Measurements from ENCODE around the gene C1R.

The C1R gene

GRCh38 chr12:7136071-7136470, 43.8 kb upstream of the C1R start:
- in situ Hi-C loops (cut with HindIII; ENCODE audit: low pct_ligation_motif_present, low sequenced_read_pairs): no loop called here
- Histone ChIP-seq H3K27ac (no peak overlapping the region), H3K36me3 (replicated peaks) (no peaks in the 10 kb centered on the region), H3K27me3 (replicated peaks) (no peaks in the 10 kb centered on the region), H3K4me3 (ENCODE audit: low read depth, low read length) (no peak overlapping the region)
- DNase-seq: no peak
- no peak for TF ChIP-seq CTCF (IDR thresholded peaks at IDR 0.05; ENCODE audit: low read depth, low read length, missing control alignments)

- Histone ChIP-seq H3K27me3 (replicated peaks) (no peaks in the 10 kb centered on the region), H3K27ac (no peak overlapping the region), H3K36me3 (replicated peaks) (no peaks in the 10 kb centered on the region), H3K4me3 (ENCODE audit: low read depth, low read length) (no peak overlapping the region)
- in situ Hi-C loops (cut with HindIII; ENCODE audit: low pct_ligation_motif_present, low sequenced_read_pairs): no loop called here
- no peak for DNase-seq
- no peak for TF ChIP-seq CTCF (IDR thresholded peaks at IDR 0.05; ENCODE audit: low read depth, low read length, missing control alignments)
These were observed 42.3 kb upstream of the C1R start for GRCh38 chr12:7134396-7135166.

GRCh38 chr12:7131502-7131866, 39.2 kb upstream of the C1R start:
- in situ Hi-C loops (cut with HindIII; ENCODE audit: low pct_ligation_motif_present, low sequenced_read_pairs): no loop called here
- no peak for TF ChIP-seq CTCF (IDR thresholded peaks at IDR 0.05; ENCODE audit: low read depth, low read length, missing control alignments)
- H3K27me3 ChIP-seq (replicated peaks): no peaks in the 10 kb centered on the region
- no peak overlapping the region for H3K4me3 ChIP-seq (ENCODE audit: low read depth, low read length)
- H3K36me3 ChIP-seq (replicated peaks): no peaks in the 10 kb centered on the region
- H3K27ac ChIP-seq: no peak overlapping the region
- no peak for DNase-seq

GRCh38 chr12:7130701-7131501, 38.7 kb upstream of the C1R start:
- Histone ChIP-seq H3K4me3 (ENCODE audit: low read depth, low read length) (peak overlapping the region; percentile 73), H3K27ac (no peak overlapping the region), H3K27me3 (replicated peaks) (no peaks in the 10 kb centered on the region), H3K36me3 (replicated peaks) (no peaks in the 10 kb centered on the region)
- in situ Hi-C loops (cut with HindIII; ENCODE audit: low pct_ligation_motif_present, low sequenced_read_pairs): no loop called here
- peak; percentile 17 for TF ChIP-seq CTCF (IDR thresholded peaks at IDR 0.05; ENCODE audit: low read depth, low read length, missing control alignments)
- DNase-seq: no peak

- peak; percentile 54 for DNase-seq
- no peak within 1 kb of the TSS for H3K27ac ChIP-seq
These were observed 37.8 kb upstream of the C1R start, which contains the start of gene CLSTN3 for GRCh38 chr12:7129872-7130691. TSS of gene CLSTN3 (plus strand) at chr12:7130371. CDS start at chr12:7130649, 278 bp downstream.

More at GRCh38 chr12:7129872-7130691, 37.8 kb upstream of the C1R start, which contains the start of gene CLSTN3:
- TF ChIP-seq CTCF (IDR thresholded peaks at IDR 0.05; ENCODE audit: low read depth, low read length, missing control alignments): no peak
- in situ Hi-C loops (cut with HindIII; ENCODE audit: low pct_ligation_motif_present, low sequenced_read_pairs): no loop called here
- Histone ChIP-seq H3K27me3 (replicated peaks) (no peaks in the 10 kb centered on the region), H3K4me3 (ENCODE audit: low read depth, low read length) (peak within 1 kb of the TSS; percentile 73), H3K36me3 (replicated peaks) (no peaks in the 10 kb centered on the region)

Data from brain microvascular endothelial cell (primary cell).